COLO668 (cell line): ENCODE results near the gene CTCF.

Experiments
- DNase-seq: peaks from one replicate; lab custom pipeline; 2025; ENCODE audit not compliant: unreplicated experiment; lab: John Stamatoyannopoulos, UW

The CTCF gene

GRCh38 chr16:67593288-67593687 lies 31.0 kb downstream of the CTCF start:
- DNase-seq, result no peak

- no peak for DNase-seq
Measured at GRCh38 chr16:67593701-67594100, 31.4 kb downstream of the CTCF start.

GRCh38 chr16:67594256-67594915 lies 32.1 kb downstream of the CTCF start:
- DNase-seq, result no peak

DNA sequence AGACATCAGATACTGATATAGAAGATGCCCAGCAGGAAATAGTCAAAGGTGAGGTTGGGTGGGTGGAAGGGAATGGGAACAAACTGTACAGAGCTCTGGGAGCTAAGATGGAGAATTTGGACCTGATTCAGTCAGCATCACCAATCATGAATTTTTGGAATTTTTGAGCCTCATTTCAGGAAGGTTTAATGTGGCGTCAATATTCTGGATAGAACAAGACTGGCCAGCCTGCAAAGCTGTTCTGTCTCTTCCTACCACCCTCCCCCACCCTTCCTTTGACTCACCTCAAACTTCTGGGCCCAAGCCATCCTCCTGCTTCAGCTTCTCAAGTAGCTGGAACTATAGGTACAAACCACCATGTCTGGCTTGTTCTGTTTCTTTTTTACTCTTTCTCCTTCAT lies 32.6 kb downstream of the CTCF start:
- no peak for DNase-seq

GRCh38 chr16:67598527-67598926 lies 36.2 kb downstream of the CTCF start:
- no peak for DNase-seq

GRCh38 chr16:67605641-67606040 lies 43.3 kb downstream of the CTCF start:
- no peak for DNase-seq

- DNase-seq, result no peak
Measured at GRCh38 chr16:67606632-67607031, 44.3 kb downstream of the CTCF start.

DNA sequence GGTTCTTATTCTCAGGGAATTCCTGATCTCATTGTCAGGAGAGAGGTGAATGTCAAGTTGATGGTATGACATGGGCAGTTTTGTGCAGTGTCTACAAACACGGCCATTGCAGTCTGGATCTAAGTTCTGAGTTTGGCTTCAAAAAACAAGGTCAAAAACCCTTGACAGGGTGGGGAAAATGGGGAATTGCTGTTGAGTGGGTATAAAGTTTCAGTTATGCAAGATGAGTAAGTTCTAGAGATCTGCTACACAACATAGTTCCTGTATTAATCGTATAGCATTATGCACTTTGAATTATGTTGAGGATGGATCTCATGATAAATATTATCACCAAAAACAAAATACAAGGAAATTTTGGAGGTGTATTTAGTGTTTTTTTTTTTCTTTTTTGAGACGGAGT lies 46.0 kb downstream of the CTCF start:
- no peak for DNase-seq

GRCh38 chr16:67613808-67614207 lies 51.5 kb downstream of the CTCF start:
- DNase-seq, result no peak

DNA sequence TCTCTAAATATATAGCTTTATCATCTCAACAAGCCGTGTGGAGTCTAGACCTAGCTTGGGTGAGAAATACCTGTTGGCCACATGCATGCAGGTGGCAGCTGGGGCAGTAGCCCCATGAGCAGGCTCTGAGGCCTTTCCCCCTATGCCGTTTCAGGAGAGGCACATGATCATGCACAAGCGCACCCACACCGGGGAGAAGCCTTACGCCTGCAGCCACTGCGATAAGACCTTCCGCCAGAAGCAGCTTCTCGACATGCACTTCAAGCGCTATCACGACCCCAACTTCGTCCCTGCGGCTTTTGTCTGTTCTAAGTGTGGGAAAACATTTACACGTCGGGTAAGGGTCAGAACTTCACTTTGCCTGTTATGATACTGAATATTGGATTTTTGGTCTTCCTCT lies 65.9 kb downstream of the CTCF start:
- DNase-seq, result no peak

DNA sequence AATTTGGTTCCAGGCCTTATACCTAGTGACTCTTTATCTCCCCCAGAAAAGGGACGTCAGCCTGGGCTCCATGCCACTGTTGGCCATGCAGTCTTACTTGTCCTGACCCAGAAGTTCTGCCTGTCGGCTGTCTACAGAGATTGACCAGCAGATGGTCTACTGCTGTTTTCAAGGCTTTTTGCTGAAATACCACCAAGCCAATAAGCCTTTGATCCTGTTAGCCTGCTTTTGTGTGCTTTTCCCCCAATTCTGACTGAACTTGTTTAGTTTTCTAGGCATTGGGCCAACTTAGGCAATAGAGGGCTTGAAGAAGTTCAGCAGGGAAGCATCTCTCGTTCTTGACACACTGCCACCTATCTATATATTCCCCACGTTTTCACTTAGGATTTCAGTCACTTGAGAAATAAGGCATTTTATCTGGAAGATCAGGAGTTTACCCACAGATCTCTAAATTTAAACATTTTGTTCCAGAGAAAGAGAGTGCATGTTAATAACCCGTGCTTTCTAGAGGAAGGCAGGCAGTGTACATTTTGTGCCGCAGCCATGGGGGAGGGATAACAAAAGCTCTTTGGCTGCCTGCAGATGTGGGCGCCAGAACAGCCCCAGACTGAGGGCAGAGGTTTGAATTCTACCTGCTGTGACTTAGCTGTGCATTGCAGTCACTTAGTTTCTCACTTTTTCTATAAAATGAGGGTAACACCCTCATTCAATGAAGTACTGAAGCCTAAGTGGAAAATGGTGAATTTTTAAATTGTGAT lies 70.3 kb downstream of the CTCF start:
- no peak for DNase-seq

DNA sequence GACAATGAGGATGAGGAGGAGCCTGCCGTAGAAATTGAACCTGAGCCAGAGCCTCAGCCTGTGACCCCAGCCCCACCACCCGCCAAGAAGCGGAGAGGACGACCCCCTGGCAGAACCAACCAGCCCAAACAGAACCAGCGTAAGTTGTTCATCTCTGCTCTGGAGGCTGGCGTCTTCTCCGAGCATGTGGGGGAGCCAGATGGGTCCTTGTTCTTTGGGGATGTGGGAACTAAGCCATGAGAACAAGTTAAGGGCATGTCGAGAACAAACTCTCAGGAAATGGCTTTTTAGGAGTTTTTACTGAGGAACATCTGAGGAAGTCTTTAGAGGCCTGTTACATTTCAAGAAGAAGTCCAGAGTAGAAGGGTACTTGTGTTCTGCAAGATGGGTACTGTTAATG lies 74.4 kb downstream of the CTCF start:
- DNase-seq, result no peak

GRCh38 chr16:67637625-67638024 lies 75.3 kb downstream of the CTCF start:
- no peak for DNase-seq

DNA sequence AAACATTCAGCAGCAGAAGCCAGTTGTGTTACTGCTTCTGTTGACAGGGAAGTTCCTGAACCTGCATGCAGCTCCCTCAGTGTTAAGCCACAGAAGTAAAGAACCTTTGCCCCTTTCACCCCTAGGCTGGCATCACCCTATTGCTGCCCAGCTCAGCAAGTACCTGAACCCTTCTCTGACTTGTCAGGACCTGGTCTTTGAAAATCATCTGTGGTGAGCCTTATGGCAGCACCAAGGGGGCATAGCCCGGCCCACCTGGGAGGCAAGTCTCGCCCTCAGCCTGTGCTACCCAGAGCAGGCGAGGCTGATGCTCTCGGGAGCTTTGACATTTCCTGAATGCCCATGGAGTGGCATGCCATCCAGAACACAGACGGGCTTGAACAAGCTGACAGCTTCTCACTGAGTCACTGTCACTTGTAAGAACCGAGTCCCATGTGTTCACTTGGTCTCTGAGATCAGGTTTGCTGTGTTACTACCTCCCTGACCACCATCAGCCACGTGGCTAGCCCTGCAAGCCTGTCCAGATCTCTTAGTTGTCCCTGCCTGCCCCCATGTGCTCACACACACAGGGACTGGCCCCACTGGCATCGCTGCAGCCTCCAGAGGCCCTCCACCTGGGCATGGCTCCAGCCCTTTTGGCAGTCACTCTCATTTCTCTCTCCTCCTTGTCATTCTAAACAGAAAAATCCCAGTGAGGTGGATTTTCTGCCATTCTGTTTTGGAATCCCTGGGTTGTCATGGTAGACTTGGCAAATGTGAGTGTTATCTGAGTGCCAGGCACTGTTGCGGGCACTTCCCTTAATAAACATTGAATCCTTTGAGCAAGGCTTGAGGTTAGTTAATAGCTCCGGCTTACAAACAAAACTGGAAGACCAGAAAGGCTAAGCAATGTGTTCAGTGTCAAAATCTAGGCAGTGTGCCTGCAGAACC lies 79.7 kb downstream of the CTCF start:
- DNase-seq, result no peak

- DNase-seq, result no peak
Measured at GRCh38 chr16:67644038-67644437, 81.7 kb downstream of the CTCF start.

DNA sequence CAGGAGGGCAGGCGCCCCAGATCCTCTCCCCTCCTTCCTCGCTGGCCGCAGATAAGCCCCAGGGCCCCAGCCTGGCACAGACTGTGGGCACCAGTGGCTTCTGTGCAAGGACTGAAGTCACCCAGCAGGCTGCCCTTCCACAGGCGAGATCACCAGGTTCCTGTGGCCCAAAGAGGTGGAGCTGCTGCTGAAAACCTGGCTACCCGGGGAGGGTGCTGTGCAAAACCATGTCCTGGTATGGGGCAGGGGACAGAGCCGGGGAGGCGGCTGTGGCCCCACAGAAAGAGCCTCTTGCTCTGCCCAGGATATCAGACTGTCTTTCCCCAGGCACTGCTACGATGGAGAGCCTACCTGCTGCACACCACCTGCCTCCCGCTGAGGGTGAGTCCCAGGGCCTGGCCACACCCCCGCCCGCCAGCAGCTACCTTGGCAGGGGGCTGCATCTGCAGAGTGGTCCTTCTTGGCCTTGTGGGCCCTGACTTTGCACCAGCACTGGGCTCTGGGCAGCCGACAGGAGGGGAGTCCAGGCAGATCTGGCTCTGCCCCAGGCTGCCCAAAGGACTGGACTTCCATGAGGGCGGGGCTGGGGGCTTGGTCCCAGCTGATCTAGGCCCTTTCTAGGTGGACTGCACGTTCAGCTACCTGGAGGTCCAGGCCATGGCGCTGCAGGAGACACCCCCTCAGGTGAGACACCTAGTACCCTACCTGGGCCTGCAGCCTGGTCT lies 83.2 kb downstream of the CTCF start:
- DNase-seq, result peak; percentile 47

GRCh38 chr16:67647111-67647651 lies 84.9 kb downstream of the CTCF start:
- no peak for DNase-seq

DNA sequence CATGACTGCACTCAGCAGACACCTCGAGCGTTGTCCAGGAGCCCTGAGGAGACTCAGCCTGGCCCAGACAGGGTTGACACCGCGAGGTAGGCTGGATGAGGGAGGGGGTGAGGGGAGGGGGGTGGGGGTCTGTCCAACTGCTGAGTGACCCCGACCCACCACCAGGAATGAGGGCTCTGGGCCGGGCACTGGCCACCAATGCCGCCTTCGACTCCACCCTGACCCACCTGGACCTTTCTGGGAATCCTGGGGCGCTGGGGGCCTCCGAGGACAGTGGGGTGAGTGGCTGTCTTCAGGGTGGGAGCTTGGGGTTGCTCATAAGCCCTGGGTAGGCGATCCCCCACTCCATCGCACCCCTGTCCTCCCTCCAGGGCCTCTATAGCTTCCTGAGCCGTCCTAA lies 85.4 kb downstream of the CTCF start:
- DNase-seq, result no peak

GRCh38 chr16:67648088-67648763 lies 85.9 kb downstream of the CTCF start:
- DNase-seq, result no peak

DNA sequence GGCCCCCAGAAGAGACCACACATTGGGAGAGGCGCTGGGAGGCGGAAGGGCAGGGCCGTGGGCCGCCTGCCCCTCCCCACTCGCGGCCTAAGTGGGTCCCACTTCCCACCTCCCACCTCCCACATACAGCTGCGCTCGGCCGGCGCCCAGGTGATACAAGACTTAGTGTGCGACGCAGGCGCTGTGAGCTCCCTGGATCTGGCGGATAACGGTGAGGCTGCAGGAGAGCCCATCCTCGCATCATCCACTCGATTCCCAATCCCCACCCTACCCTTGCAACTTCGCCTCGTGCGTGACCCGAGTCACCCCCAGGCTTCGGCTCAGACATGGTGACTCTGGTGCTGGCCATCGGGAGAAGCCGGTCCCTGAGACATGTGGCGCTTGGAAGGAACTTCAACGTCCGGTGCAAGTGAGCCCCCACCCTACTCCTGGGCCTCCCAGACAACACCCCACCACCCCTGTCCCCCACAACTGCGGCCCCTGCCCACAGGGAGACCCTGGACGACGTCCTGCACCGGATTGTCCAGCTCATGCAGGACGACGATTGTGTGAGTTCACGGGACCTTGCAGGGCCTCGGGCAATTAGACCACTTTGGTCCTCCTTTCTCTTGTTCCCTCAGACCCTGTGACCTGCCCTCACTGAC lies 86.6 kb downstream of the CTCF start:
- DNase-seq, result no peak
